NCI-H2196 treated with DMSO at 0.1 percent for 48 hours (cell line): ENCODE results near the gene PDCD10.

Source experiments
- DNase-seq: peaks from one replicate; lab custom pipeline; 2025; ENCODE audit not compliant: unreplicated experiment; lab: John Stamatoyannopoulos, UW

PDCD10 gene

GRCh38 chr3:167734498-167735232 lies at the start of gene PDCD10:
Gene PDCD10, minus strand, starts transcription at chr3:167734892. Its CDS starts 14,735 bp downstream, at chr3:167720157.
- peak; percentile 100 for DNase-seq

GRCh38 chr3:167783781-167784180 lies 49.1 kb upstream of the PDCD10 start:
- DNase-seq: no peak

GRCh38 chr3:167780214-167780883 lies 45.7 kb upstream of the PDCD10 start:
- no peak for DNase-seq

- DNase-seq: no peak
Observed at GRCh38 chr3:167777356-167777755, 42.7 kb upstream of the PDCD10 start.

- DNase-seq: no peak
Observed at GRCh38 chr3:167776066-167776685, 41.5 kb upstream of the PDCD10 start.

GRCh38 chr3:167773584-167773983 lies 38.9 kb upstream of the PDCD10 start:
- no peak for DNase-seq

- DNase-seq: no peak
Observed at GRCh38 chr3:167772992-167773391, 38.3 kb upstream of the PDCD10 start.

GRCh38 chr3:167762296-167762695 lies 27.6 kb upstream of the PDCD10 start:
- no peak for DNase-seq

GRCh38 chr3:167761302-167761701 lies 26.6 kb upstream of the PDCD10 start:
- DNase-seq: no peak

GRCh38 chr3:167754049-167754448 lies 19.4 kb upstream of the PDCD10 start:
- no peak for DNase-seq

GRCh38 chr3:167750272-167750971 lies 15.7 kb upstream of the PDCD10 start:
- DNase-seq: no peak

GRCh38 chr3:167749728-167750127 lies 15.0 kb upstream of the PDCD10 start:
- no peak for DNase-seq

GRCh38 chr3:167749209-167749608 lies 14.5 kb upstream of the PDCD10 start:
- DNase-seq: no peak

- DNase-seq: no peak
Observed at GRCh38 chr3:167743799-167744198, 9.1 kb upstream of the PDCD10 start.

GRCh38 chr3:167742338-167742737 lies 7.6 kb upstream of the PDCD10 start:
- no peak for DNase-seq

GRCh38 chr3:167740961-167741587 lies 6.4 kb upstream of the PDCD10 start:
- DNase-seq: peak; percentile 22

- DNase-seq: no peak
Observed at GRCh38 chr3:167739190-167739810, 4.6 kb upstream of the PDCD10 start.

- DNase-seq: no peak
Observed at GRCh38 chr3:167738037-167738436, 3.3 kb upstream of the PDCD10 start.

GRCh38 chr3:167736997-167737396 lies 2.3 kb upstream of the PDCD10 start:
- no peak for DNase-seq

GRCh38 chr3:167736264-167736787 lies 1.6 kb upstream of the PDCD10 start:
- no peak for DNase-seq
